Activated CD4-positive, alpha-beta T cell treated with anti-CD3 and anti-CD28 coated beads, Interleukin-2, amount 10 ng/mL, durations not matched to agents 24 days and 14 days (primary cell): ENCODE data around the gene JAKMIP1. TPM values are rescaled to one million over a fixed set of nuclear protein-coding genes. Genes with fewer than 3 reads are reported as not detected.

Experiments
- DNase-seq: peaks from one replicate; pipeline ENCODE4 v3.0.0; 2022
- H3K27ac Mint-ChIP-seq: one replicate; pipeline ENCODE4 v1.8.0; 2022; ENCODE audit warnings: mild to moderate bottlenecking, mixed read lengths
- H3K27me3 Mint-ChIP-seq: one replicate; pipeline ENCODE4 v1.8.0; 2022; ENCODE audit warnings: mixed read lengths
- H3K36me3 Mint-ChIP-seq: one replicate; pipeline ENCODE4 v1.8.0; 2022; ENCODE audit warnings: low read depth, mild to moderate bottlenecking, mixed read lengths
- H3K4me1 Mint-ChIP-seq: one replicate; pipeline ENCODE4 v1.8.0; 2021; ENCODE audit warnings: mixed read lengths
- H3K4me3 Mint-ChIP-seq: one replicate; pipeline ENCODE4 v1.8.0; 2022; ENCODE audit warnings: mild to moderate bottlenecking, moderate library complexity, mixed read lengths
- H3K9me3 Mint-ChIP-seq: one replicate; pipeline ENCODE4 v1.8.0; 2021; ENCODE audit warnings: mixed read lengths
- intact Hi-C: fragments of 100-400 bp; cut with micrococcal nuclease; formaldehyde crosslinking; loops from one replicate; pipeline ENCODE4 v1.15.1; 2023
- total RNA-seq: library from RNA; stranded (reverse); gene quantifications from 2 replicates; pipeline ENCODE4 v1.2.3, GENCODE V29; 2022

JAKMIP1 gene
- total RNA-seq, result 10.3 and 11.3 TPM in 2 replicates

GRCh38 chr4:6200011-6200921, at the start of gene JAKMIP1:
JAKMIP1 (minus strand) TSS chr4:6200549; CDS start chr4:6112850, 87,699 bp downstream.
- Mint-ChIP-seq H3K9me3 (peaks cover 8% of the 10 kb centered on the region), H3K36me3 (peaks cover 12% of the 10 kb centered on the region), H3K4me3 (peak within 1 kb of the TSS; percentile 85), H3K4me1 (peaks cover 28% of the 10 kb centered on the region), H3K27me3 (peaks cover 26% of the 10 kb centered on the region), H3K27ac (peak within 1 kb of the TSS; percentile 75)
- DNase-seq, result peak; percentile 97
- intact Hi-C loops, result no loop called here

GRCh38 chr4:6248394-6248793, 48.0 kb upstream of the JAKMIP1 start:
- DNase-seq, result no peak
- H3K4me1 Mint-ChIP-seq, result peaks cover 1% of the 10 kb centered on the region
- H3K4me3 Mint-ChIP-seq, result no peak overlapping the region
- peaks cover 6% of the 10 kb centered on the region for H3K9me3 Mint-ChIP-seq
- H3K27ac Mint-ChIP-seq, result no peak overlapping the region
- H3K36me3 Mint-ChIP-seq, result peaks cover 2% of the 10 kb centered on the region
- H3K27me3 Mint-ChIP-seq, result peaks cover 50% of the 10 kb centered on the region
- intact Hi-C loops, result no loop called here

GRCh38 chr4:6246170-6246634, 45.9 kb upstream of the JAKMIP1 start:
- peaks cover 1% of the 10 kb centered on the region for H3K4me1 Mint-ChIP-seq
- no peak for DNase-seq
- H3K27me3 Mint-ChIP-seq, result peaks cover 50% of the 10 kb centered on the region
- peaks cover 6% of the 10 kb centered on the region for H3K9me3 Mint-ChIP-seq
- H3K27ac Mint-ChIP-seq, result no peak overlapping the region
- intact Hi-C loops, result no loop called here
- H3K36me3 Mint-ChIP-seq, result peaks cover 2% of the 10 kb centered on the region
- H3K4me3 Mint-ChIP-seq, result no peak overlapping the region

- Mint-ChIP-seq H3K9me3 (peaks cover 6% of the 10 kb centered on the region), H3K36me3 (peaks cover 2% of the 10 kb centered on the region), H3K27me3 (peaks cover 49% of the 10 kb centered on the region), H3K4me3 (no peak overlapping the region), H3K4me1 (peaks cover 1% of the 10 kb centered on the region), H3K27ac (no peak overlapping the region)
- DNase-seq, result no peak
- intact Hi-C loops, result no loop called here
Measured at GRCh38 chr4:6245246-6246169, 45.2 kb upstream of the JAKMIP1 start.

GRCh38 chr4:6242271-6243029, 42.1 kb upstream of the JAKMIP1 start:
- DNase-seq, result no peak
- no peaks in the 10 kb centered on the region for H3K4me1 Mint-ChIP-seq
- H3K27ac Mint-ChIP-seq, result no peak overlapping the region
- H3K4me3 Mint-ChIP-seq, result no peak overlapping the region
- peaks cover 6% of the 10 kb centered on the region for H3K9me3 Mint-ChIP-seq
- intact Hi-C loops, result no loop called here
- H3K36me3 Mint-ChIP-seq, result peaks cover 2% of the 10 kb centered on the region
- peaks cover 28% of the 10 kb centered on the region for H3K27me3 Mint-ChIP-seq

- intact Hi-C loops, result no loop called here
- Mint-ChIP-seq H3K9me3 (peaks cover 6% of the 10 kb centered on the region), H3K36me3 (peaks cover 2% of the 10 kb centered on the region), H3K4me3 (no peak overlapping the region), H3K27ac (no peak overlapping the region), H3K4me1 (no peaks in the 10 kb centered on the region), H3K27me3 (peaks cover 18% of the 10 kb centered on the region)
- no peak for DNase-seq
Measured at GRCh38 chr4:6241062-6241845, 40.9 kb upstream of the JAKMIP1 start.

GRCh38 chr4:6239968-6240367, 39.6 kb upstream of the JAKMIP1 start:
- DNase-seq, result no peak
- Mint-ChIP-seq H3K27me3 (peaks cover 14% of the 10 kb centered on the region), H3K36me3 (peaks cover 2% of the 10 kb centered on the region), H3K4me3 (no peak overlapping the region), H3K4me1 (no peaks in the 10 kb centered on the region), H3K9me3 (peaks cover 6% of the 10 kb centered on the region), H3K27ac (no peak overlapping the region)
- intact Hi-C loops, result no loop called here

GRCh38 chr4:6239486-6239885, 39.1 kb upstream of the JAKMIP1 start:
- no peak for DNase-seq
- intact Hi-C loops, result no loop called here
- H3K36me3 Mint-ChIP-seq, result no peaks in the 10 kb centered on the region
- peaks cover 9% of the 10 kb centered on the region for H3K27me3 Mint-ChIP-seq
- no peaks in the 10 kb centered on the region for H3K4me1 Mint-ChIP-seq
- no peak overlapping the region for H3K27ac Mint-ChIP-seq
- H3K9me3 Mint-ChIP-seq, result peaks cover 6% of the 10 kb centered on the region
- no peak overlapping the region for H3K4me3 Mint-ChIP-seq

- H3K27me3 Mint-ChIP-seq, result peaks cover 2% of the 10 kb centered on the region
- H3K9me3 Mint-ChIP-seq, result no peaks in the 10 kb centered on the region
- no peak overlapping the region for H3K27ac Mint-ChIP-seq
- no peak for DNase-seq
- no peak overlapping the region for H3K4me3 Mint-ChIP-seq
- H3K36me3 Mint-ChIP-seq, result no peaks in the 10 kb centered on the region
- intact Hi-C loops, result no loop called here
- no peaks in the 10 kb centered on the region for H3K4me1 Mint-ChIP-seq
Measured at GRCh38 chr4:6236816-6237390, 36.6 kb upstream of the JAKMIP1 start.

GRCh38 chr4:6235901-6236640, 35.7 kb upstream of the JAKMIP1 start:
- H3K27me3 Mint-ChIP-seq, result peaks cover 2% of the 10 kb centered on the region
- H3K36me3 Mint-ChIP-seq, result no peaks in the 10 kb centered on the region
- intact Hi-C loops, result no loop called here
- H3K27ac Mint-ChIP-seq, result no peak overlapping the region
- H3K4me3 Mint-ChIP-seq, result no peak overlapping the region
- no peaks in the 10 kb centered on the region for H3K4me1 Mint-ChIP-seq
- H3K9me3 Mint-ChIP-seq, result no peaks in the 10 kb centered on the region
- DNase-seq, result no peak

GRCh38 chr4:6235012-6235411, 34.7 kb upstream of the JAKMIP1 start:
- no peak for DNase-seq
- no peak overlapping the region for H3K27ac Mint-ChIP-seq
- intact Hi-C loops, result no loop called here
- H3K27me3 Mint-ChIP-seq, result peaks cover 2% of the 10 kb centered on the region
- H3K36me3 Mint-ChIP-seq, result no peaks in the 10 kb centered on the region
- no peaks in the 10 kb centered on the region for H3K9me3 Mint-ChIP-seq
- H3K4me1 Mint-ChIP-seq, result no peaks in the 10 kb centered on the region
- H3K4me3 Mint-ChIP-seq, result no peak overlapping the region

GRCh38 chr4:6233929-6234328, 33.6 kb upstream of the JAKMIP1 start:
- no peak for DNase-seq
- Mint-ChIP-seq H3K9me3 (no peaks in the 10 kb centered on the region), H3K4me1 (no peaks in the 10 kb centered on the region), H3K4me3 (no peak overlapping the region), H3K27ac (no peak overlapping the region), H3K36me3 (no peaks in the 10 kb centered on the region), H3K27me3 (peaks cover 2% of the 10 kb centered on the region)
- intact Hi-C loops, result no loop called here
